PC-3 (cell line): ENCODE measurements around the gene PAF1.

Experiments
- CTCF ChIP-seq: fragments of 300-600 bp; sonication (generic); conservative IDR thresholded peaks from 2 replicates; pipeline ENCODE4 v1.5.1; 2017; ENCODE audit warnings: antibody characterized with exemption, low read depth, mild to moderate bottlenecking, low read length
- EZH2 ChIP-seq: fragments of 300-600 bp; sonication (generic); IDR thresholded peaks from one replicate; pipeline ENCODE4 v1.6.1; 2017; ENCODE audit warnings: antibody characterized with exemption, mild to moderate bottlenecking, low read length; ENCODE audit not compliant: unreplicated experiment
- EZH2phosphoT487 ChIP-seq: fragments of 300-600 bp; sonication (generic); IDR thresholded peaks from 2 replicates; pipeline ENCODE4 v1.6.1; 2018; ENCODE audit warnings: mild to moderate bottlenecking, antibody characterized with exemption, low read length, borderline replicate concordance

- TF ChIP-seq CTCF, result no peak
- TF ChIP-seq EZH2phosphoT487, result no peak
- TF ChIP-seq EZH2, result no peak
Measured at GRCh38 chr19:39365531-39365930, 25.4 kb downstream of the PAF1 start.
